ENCODE results near the gene PRKCH.

The PRKCH gene

DNA sequence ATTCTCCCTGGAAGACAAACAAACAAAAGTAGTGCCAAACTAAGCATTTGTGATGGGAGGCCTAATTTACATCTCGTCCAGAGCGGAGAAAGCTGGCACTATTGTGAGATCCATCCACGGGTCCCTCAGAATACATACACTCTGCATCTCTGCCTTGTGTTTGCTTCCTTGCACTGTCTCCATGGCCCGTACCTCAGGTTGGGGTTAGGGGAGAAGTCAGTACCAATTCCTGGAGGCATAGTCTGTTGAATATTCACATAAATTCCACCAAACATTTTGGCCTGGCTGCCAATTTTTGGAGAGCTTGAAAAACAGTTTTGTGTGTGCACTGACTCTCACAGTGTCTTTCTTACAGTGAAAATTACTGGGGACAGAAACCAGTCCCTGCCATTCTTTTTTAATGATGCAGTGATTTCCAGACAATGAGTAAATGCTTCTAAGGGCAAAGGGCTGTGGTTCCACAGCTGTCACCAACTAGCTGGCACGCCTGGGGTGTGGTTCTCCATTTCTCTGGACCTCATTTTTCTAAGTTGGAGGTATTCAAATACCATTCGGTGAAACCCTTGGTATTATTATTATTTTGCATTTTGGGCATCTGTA lies 254.3 kb downstream of the PRKCH start:
- no peak overlapping the region for H3K27ac ChIP-seq (ENCODE audit: insufficient read depth, low read length, poor library complexity, severe bottlenecking)
- H3K9me3 ChIP-seq (ENCODE audit: control insufficient read depth, low read length): no peaks in the 10 kb centered on the region
- no peak for DNase-seq
- H3K36me3 ChIP-seq (ENCODE audit: control insufficient read depth, insufficient read depth, low read length): no peaks in the 10 kb centered on the region
- no peaks in the 10 kb centered on the region for H3K27me3 ChIP-seq (replicated peaks; ENCODE audit: control insufficient read depth, insufficient read depth, low read length, poor library complexity, severe bottlenecking)
- H3K4me1 ChIP-seq (ENCODE audit: control insufficient read depth, insufficient read depth, low read length, poor library complexity, severe bottlenecking): peaks cover 6% of the 10 kb centered on the region
- no peak overlapping the region for H3K4me3 ChIP-seq (ENCODE audit: insufficient read depth, low read depth, low read length, poor library complexity, severe bottlenecking)

GRCh38 chr14:61577506-61577931 lies 256.1 kb downstream of the PRKCH start:
- Histone ChIP-seq H3K36me3 (ENCODE audit: control insufficient read depth, insufficient read depth, low read length) (no peaks in the 10 kb centered on the region), H3K27ac (ENCODE audit: insufficient read depth, low read length, poor library complexity, severe bottlenecking) (no peak overlapping the region), H3K9me3 (ENCODE audit: control insufficient read depth, low read length) (no peaks in the 10 kb centered on the region), H3K27me3 (replicated peaks; ENCODE audit: control insufficient read depth, insufficient read depth, low read length, poor library complexity, severe bottlenecking) (no peaks in the 10 kb centered on the region), H3K4me3 (ENCODE audit: insufficient read depth, low read depth, low read length, poor library complexity, severe bottlenecking) (no peak overlapping the region), H3K4me1 (ENCODE audit: control insufficient read depth, insufficient read depth, low read length, poor library complexity, severe bottlenecking) (peaks cover 6% of the 10 kb centered on the region)
- DNase-seq: no peak

DNA sequence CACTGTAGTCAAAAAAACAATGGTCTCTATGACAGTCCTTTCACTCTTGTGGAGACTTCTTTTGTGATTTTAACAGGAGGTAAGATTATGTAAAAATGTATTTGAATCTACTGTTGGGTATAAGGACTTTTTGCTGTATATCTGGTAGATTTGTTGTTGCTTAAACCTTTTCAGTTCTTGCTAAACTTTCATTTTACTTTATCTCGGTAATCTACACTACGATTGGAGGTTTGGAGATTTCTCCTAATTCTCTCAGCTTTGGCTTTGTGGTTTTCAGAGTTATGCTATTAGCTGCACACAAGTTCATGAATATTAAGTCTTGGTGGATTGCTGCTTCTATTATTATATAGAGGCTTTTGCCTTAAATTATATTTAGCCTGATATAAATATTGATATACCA lies 257.4 kb downstream of the PRKCH start:
- Histone ChIP-seq H3K27ac (ENCODE audit: insufficient read depth, low read length, poor library complexity, severe bottlenecking) (no peak overlapping the region), H3K9me3 (ENCODE audit: control insufficient read depth, low read length) (no peaks in the 10 kb centered on the region), H3K27me3 (replicated peaks; ENCODE audit: control insufficient read depth, insufficient read depth, low read length, poor library complexity, severe bottlenecking) (no peaks in the 10 kb centered on the region), H3K4me1 (ENCODE audit: control insufficient read depth, insufficient read depth, low read length, poor library complexity, severe bottlenecking) (peaks cover 6% of the 10 kb centered on the region), H3K36me3 (ENCODE audit: control insufficient read depth, insufficient read depth, low read length) (no peaks in the 10 kb centered on the region), H3K4me3 (ENCODE audit: insufficient read depth, low read depth, low read length, poor library complexity, severe bottlenecking) (no peak overlapping the region)
- DNase-seq: no peak

GRCh38 chr14:61581340-61581739 lies 260.0 kb downstream of the PRKCH start:
- Histone ChIP-seq H3K27ac (ENCODE audit: insufficient read depth, low read length, poor library complexity, severe bottlenecking) (no peak overlapping the region), H3K27me3 (replicated peaks; ENCODE audit: control insufficient read depth, insufficient read depth, low read length, poor library complexity, severe bottlenecking) (no peaks in the 10 kb centered on the region), H3K4me1 (ENCODE audit: control insufficient read depth, insufficient read depth, low read length, poor library complexity, severe bottlenecking) (peaks cover 6% of the 10 kb centered on the region), H3K9me3 (ENCODE audit: control insufficient read depth, low read length) (no peaks in the 10 kb centered on the region), H3K36me3 (ENCODE audit: control insufficient read depth, insufficient read depth, low read length) (no peaks in the 10 kb centered on the region), H3K4me3 (ENCODE audit: insufficient read depth, low read depth, low read length, poor library complexity, severe bottlenecking) (no peak overlapping the region)
- DNase-seq: no peak

DNA sequence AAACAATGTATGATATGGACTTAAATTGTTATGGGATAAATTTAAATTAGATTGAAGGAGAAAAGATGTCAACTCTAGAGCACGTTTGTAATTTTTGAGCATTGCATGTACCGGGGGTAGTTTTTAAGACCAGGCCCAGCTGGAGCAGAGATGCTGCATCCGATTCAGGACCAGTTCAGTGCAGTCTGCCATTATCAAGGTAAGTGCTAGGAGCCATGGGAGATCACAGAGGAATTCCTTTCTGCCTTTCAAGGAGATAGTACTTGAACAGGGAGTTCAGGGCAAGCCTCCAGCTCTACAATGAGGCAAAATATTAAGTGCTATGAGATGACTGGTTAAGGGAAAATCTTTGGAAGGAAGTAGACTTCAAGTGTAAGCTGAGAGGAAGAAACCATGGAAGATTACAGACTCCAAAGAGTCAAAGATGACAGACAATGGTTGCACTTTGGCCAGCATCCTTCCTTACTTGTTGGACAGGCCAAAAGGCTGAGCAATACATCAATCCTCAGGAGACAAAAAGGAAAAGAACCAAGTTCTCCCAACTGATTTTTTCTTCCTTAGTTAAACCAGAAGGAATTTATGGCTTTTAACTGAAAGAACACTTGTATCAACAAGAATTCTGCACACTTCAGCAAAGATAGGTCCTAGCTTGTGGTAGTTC lies 260.7 kb downstream of the PRKCH start:
- H3K4me3 ChIP-seq (ENCODE audit: insufficient read depth, low read depth, low read length, poor library complexity, severe bottlenecking): no peak overlapping the region
- H3K9me3 ChIP-seq (ENCODE audit: control insufficient read depth, low read length): no peaks in the 10 kb centered on the region
- no peaks in the 10 kb centered on the region for H3K36me3 ChIP-seq (ENCODE audit: control insufficient read depth, insufficient read depth, low read length)
- peaks cover 6% of the 10 kb centered on the region for H3K4me1 ChIP-seq (ENCODE audit: control insufficient read depth, insufficient read depth, low read length, poor library complexity, severe bottlenecking)
- H3K27ac ChIP-seq (ENCODE audit: insufficient read depth, low read length, poor library complexity, severe bottlenecking): no peak overlapping the region
- H3K27me3 ChIP-seq (replicated peaks; ENCODE audit: control insufficient read depth, insufficient read depth, low read length, poor library complexity, severe bottlenecking): no peaks in the 10 kb centered on the region
- DNase-seq: no peak

DNA sequence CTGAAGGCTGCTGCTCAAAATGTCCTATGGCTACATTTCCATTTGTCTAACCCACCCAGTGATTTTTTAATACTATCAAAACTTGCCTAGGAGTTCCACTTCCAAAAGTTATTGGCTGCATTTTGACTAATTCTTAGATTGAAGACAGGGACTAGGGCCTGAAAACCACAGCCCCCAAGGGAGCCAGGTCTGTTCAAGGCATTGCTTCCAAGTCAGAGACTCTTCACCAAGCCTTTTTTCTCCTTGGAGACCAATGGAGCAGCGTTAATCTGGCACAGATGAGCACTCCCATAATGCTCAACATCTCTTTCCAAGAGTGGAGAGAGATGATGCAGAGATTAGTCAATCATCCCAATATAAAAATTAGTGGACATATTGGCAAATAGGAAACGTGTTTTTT lies 261.4 kb downstream of the PRKCH start:
- no peaks in the 10 kb centered on the region for H3K36me3 ChIP-seq (ENCODE audit: control insufficient read depth, insufficient read depth, low read length)
- peaks cover 6% of the 10 kb centered on the region for H3K4me1 ChIP-seq (ENCODE audit: control insufficient read depth, insufficient read depth, low read length, poor library complexity, severe bottlenecking)
- no peaks in the 10 kb centered on the region for H3K27me3 ChIP-seq (replicated peaks; ENCODE audit: control insufficient read depth, insufficient read depth, low read length, poor library complexity, severe bottlenecking)
- H3K4me3 ChIP-seq (ENCODE audit: insufficient read depth, low read depth, low read length, poor library complexity, severe bottlenecking): no peak overlapping the region
- H3K9me3 ChIP-seq (ENCODE audit: control insufficient read depth, low read length): no peaks in the 10 kb centered on the region
- H3K27ac ChIP-seq (ENCODE audit: insufficient read depth, low read length, poor library complexity, severe bottlenecking): no peak overlapping the region
- DNase-seq: no peak

DNA sequence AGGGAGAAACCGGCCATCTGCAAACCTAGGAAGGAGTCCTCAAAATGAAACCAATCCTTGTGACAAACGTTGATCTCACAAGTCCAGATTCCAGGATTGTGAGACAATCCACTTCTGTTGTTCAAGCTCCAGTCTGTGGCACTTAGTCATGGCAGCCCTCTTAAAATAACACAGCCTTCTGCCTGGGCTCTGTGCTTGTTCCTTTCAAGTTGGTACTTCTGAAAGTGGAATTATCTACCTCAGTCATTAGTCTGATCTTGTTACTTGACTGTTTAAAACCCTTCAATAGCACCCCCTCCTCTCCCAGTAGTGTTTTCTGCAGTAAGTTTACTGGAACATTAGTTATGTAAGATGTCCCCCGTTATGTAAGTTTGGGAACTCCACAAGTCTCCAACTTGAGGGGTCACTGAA lies 263.0 kb downstream of the PRKCH start:
- H3K27me3 ChIP-seq (replicated peaks; ENCODE audit: control insufficient read depth, insufficient read depth, low read length, poor library complexity, severe bottlenecking): no peaks in the 10 kb centered on the region
- H3K36me3 ChIP-seq (ENCODE audit: control insufficient read depth, insufficient read depth, low read length): no peaks in the 10 kb centered on the region
- no peak overlapping the region for H3K27ac ChIP-seq (ENCODE audit: insufficient read depth, low read length, poor library complexity, severe bottlenecking)
- DNase-seq: no peak
- no peaks in the 10 kb centered on the region for H3K9me3 ChIP-seq (ENCODE audit: control insufficient read depth, low read length)
- H3K4me3 ChIP-seq (ENCODE audit: insufficient read depth, low read depth, low read length, poor library complexity, severe bottlenecking): no peak overlapping the region
- no peaks in the 10 kb centered on the region for H3K4me1 ChIP-seq (ENCODE audit: control insufficient read depth, insufficient read depth, low read length, poor library complexity, severe bottlenecking)

- no peaks in the 10 kb centered on the region for H3K27me3 ChIP-seq (replicated peaks; ENCODE audit: control insufficient read depth, insufficient read depth, low read length, poor library complexity, severe bottlenecking)
- H3K9me3 ChIP-seq (ENCODE audit: control insufficient read depth, low read length): no peaks in the 10 kb centered on the region
- DNase-seq: no peak
- no peak overlapping the region for H3K4me3 ChIP-seq (ENCODE audit: insufficient read depth, low read depth, low read length, poor library complexity, severe bottlenecking)
- no peaks in the 10 kb centered on the region for H3K36me3 ChIP-seq (ENCODE audit: control insufficient read depth, insufficient read depth, low read length)
- no peaks in the 10 kb centered on the region for H3K4me1 ChIP-seq (ENCODE audit: control insufficient read depth, insufficient read depth, low read length, poor library complexity, severe bottlenecking)
- H3K27ac ChIP-seq (ENCODE audit: insufficient read depth, low read length, poor library complexity, severe bottlenecking): no peak overlapping the region
Observed at GRCh38 chr14:61585598-61586543, 264.5 kb downstream of the PRKCH start.

DNA sequence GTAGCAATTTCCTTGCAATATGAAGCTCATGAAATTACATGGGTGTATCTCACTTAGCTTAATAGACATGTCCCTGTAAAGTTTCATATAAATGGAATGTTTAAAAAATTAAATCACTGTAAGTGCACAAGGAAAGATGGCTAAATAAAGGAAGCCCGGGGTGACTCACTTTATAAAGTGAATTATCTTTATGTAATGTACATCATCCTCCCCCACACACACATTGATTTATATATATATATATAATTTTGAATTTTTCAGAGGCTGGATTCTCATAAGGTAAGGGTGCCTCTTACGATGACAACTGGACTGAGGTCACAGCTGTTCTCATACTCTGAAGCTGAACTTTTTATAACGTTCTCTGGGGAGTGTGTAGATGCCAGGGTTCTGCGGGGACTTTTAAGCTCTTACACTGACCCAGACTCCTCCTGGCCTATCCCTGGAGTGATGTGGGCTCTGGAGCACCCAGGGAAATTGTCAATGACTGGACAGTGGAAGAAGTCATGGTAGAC lies 265.2 kb downstream of the PRKCH start:
- H3K4me3 ChIP-seq (ENCODE audit: insufficient read depth, low read depth, low read length, poor library complexity, severe bottlenecking): no peak overlapping the region
- no peaks in the 10 kb centered on the region for H3K9me3 ChIP-seq (ENCODE audit: control insufficient read depth, low read length)
- no peaks in the 10 kb centered on the region for H3K27me3 ChIP-seq (replicated peaks; ENCODE audit: control insufficient read depth, insufficient read depth, low read length, poor library complexity, severe bottlenecking)
- no peak overlapping the region for H3K27ac ChIP-seq (ENCODE audit: insufficient read depth, low read length, poor library complexity, severe bottlenecking)
- no peak for DNase-seq
- H3K4me1 ChIP-seq (ENCODE audit: control insufficient read depth, insufficient read depth, low read length, poor library complexity, severe bottlenecking): no peaks in the 10 kb centered on the region
- no peaks in the 10 kb centered on the region for H3K36me3 ChIP-seq (ENCODE audit: control insufficient read depth, insufficient read depth, low read length)
